ENCODE data around the gene DDTL.

DNA sequence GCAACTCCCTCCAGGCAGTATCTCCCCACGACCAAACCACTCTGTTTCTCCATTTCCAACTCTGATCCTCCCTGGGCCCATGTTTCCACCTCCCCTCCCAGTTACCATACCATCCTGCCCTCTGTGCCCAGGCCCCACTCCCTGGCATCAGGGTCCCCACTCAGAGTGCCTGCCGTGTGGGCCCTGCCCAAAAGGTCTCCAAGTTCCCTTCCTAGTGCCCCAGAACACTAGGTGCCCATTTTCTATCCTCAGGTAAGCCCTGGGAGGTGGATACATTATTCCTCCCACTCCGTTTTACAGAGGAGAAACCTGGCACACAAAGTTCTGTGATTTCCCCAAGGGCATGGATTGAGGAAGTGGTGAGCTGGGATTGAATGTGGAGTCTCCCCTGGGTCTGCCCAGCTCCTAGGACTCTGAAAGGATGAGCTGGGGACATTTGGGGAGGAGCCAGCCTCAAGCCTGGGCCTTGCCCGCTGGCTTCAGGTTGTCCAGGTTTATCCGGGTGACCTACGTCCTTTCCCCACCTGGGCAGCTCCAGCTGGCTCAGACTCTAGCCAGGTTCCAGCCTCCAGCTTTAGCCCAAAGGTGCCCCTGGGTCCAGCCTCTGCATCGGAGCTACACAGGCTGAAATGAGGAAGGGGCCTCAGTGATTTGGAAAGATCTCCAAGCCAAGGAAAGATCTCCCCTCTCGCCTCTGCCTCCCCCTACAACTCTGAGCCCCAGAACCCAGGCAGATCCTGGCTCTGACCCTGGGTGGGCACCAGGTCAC lies 40.7 kb downstream of the DDTL start:
- TF ChIP-seq, protein P1, sequence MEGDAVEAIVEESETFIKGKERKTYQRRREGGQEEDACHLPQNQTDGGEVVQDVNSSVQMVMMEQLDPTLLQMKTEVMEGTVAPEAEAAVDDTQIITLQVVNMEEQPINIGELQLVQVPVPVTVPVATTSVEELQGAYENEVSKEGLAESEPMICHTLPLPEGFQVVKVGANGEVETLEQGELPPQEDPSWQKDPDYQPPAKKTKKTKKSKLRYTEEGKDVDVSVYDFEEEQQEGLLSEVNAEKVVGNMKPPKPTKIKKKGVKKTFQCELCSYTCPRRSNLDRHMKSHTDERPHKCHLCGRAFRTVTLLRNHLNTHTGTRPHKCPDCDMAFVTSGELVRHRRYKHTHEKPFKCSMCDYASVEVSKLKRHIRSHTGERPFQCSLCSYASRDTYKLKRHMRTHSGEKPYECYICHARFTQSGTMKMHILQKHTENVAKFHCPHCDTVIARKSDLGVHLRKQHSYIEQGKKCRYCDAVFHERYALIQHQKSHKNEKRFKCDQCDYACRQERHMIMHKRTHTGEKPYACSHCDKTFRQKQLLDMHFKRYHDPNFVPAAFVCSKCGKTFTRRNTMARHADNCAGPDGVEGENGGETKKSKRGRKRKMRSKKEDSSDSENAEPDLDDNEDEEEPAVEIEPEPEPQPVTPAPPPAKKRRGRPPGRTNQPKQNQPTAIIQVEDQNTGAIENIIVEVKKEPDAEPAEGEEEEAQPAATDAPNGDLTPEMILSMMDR (IDR thresholded peaks at IDR 0.05), result no peak
- TF ChIP-seq POLR2AphosphoS5 (IDR thresholded peaks at IDR 0.05; ENCODE audit: low read depth, low read length) (no peak), SIN3A (IDR thresholded peaks at IDR 0.05; ENCODE audit: borderline replicate concordance, insufficient read depth, low read depth, low read length) (no peak)

Measured in Panc1 (cell line).